Measurements from ENCODE around the gene SLCO3A1.

DNA sequence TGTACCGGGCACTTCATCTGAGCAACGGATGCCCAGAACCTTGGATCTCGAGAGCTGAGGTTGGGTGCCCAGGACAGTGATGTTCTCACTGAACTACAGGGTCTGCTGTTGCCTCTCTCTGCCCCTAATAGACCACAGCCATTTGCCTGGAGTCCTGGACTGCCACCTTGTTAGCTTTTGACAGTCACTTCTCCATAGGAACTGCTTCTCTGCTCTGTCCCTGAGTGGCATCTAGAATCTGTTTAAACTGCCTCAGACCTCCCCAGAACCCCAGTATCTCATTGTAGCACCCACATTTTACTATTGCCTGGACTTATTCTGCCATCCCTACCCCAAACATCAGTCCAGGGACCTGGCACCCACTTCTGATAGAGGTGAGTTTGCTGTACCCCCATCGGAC is 194.4 kb downstream of the SLCO3A1 start:
- TF ChIP-seq POLR2A (IDR thresholded peaks at IDR 0.05), result no peak
- TF ChIP-seq, protein P1, sequence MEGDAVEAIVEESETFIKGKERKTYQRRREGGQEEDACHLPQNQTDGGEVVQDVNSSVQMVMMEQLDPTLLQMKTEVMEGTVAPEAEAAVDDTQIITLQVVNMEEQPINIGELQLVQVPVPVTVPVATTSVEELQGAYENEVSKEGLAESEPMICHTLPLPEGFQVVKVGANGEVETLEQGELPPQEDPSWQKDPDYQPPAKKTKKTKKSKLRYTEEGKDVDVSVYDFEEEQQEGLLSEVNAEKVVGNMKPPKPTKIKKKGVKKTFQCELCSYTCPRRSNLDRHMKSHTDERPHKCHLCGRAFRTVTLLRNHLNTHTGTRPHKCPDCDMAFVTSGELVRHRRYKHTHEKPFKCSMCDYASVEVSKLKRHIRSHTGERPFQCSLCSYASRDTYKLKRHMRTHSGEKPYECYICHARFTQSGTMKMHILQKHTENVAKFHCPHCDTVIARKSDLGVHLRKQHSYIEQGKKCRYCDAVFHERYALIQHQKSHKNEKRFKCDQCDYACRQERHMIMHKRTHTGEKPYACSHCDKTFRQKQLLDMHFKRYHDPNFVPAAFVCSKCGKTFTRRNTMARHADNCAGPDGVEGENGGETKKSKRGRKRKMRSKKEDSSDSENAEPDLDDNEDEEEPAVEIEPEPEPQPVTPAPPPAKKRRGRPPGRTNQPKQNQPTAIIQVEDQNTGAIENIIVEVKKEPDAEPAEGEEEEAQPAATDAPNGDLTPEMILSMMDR (IDR thresholded peaks at IDR 0.05), result no peak
